ENCODE measurements around the gene CFAP70. TPM values are rescaled to one million over a fixed set of nuclear protein-coding genes. Genes with fewer than 3 reads are reported as not detected.

Gene CFAP70
- total RNA-seq, 1 experiment from 2014 or later = 0.24 TPM

DNA sequence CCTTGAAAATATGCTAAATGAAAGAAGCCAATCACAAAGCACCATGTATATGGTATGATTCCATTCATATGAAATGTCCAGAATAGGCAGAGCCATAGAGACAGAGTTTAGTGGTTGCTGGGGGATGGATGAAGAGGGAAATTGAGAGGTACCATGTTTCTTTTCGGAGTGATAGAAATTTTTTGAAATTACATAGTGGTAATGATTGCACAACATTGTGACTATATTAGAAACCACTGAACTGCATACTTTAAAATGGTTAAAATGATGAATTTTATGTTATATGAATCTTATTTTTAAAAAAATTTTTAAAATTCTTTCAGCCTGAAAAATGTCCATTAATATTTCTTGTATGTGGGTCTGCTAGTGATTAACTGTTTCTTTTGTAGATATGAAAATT lies 137.7 kb downstream of the CFAP70 start:
- DNase-seq = no peak
- no peak overlapping the region for H3K23ac ChIP-seq (ENCODE audit: insufficient read length, low read depth, low read length)
- no peak overlapping the region for H2BK5ac ChIP-seq (ENCODE audit: insufficient read length, low read length)
- H2BK120ac ChIP-seq (ENCODE audit: low read depth, low read length, poor library complexity, severe bottlenecking) = no peak overlapping the region
- no peaks in the 10 kb centered on the region for H3K79me1 ChIP-seq (ENCODE audit: insufficient read depth, low read depth, low read length, poor library complexity, severe bottlenecking)
- no peak overlapping the region for H4K5ac ChIP-seq (ENCODE audit: insufficient read length, low read depth, low read length)
- no peak overlapping the region for H3K18ac ChIP-seq (ENCODE audit: insufficient read length, low read depth, low read length)
- H2BK20ac ChIP-seq (ENCODE audit: low read depth, low read length, poor library complexity, severe bottlenecking) = no peak overlapping the region
- Mint-ChIP-seq H3K4me1 (no peaks in the 10 kb centered on the region), H3K27me3 (ENCODE audit: low read depth) (no peaks in the 10 kb centered on the region), H3K27ac (no peak overlapping the region), H3K36me3 (ENCODE audit: insufficient read depth in 1 of 3, low read depth in 3 of 3) (peaks cover 0 to 11% (median 10%) of the 10 kb centered on the region in 3 experiments; a peak in 5 of 7 replicates), H3K9me3 (no peaks in the 10 kb centered on the region), H3K4me3 (no peak overlapping the region)
- H3K4ac ChIP-seq (ENCODE audit: low read depth, low read length) = no peak overlapping the region
- no peak overlapping the region for H3T11ph ChIP-seq (ENCODE audit: low read length)
- H3K4me1 ChIP-seq (ENCODE audit: insufficient read depth, low read length) = no peaks in the 10 kb centered on the region
- H2BK15ac ChIP-seq (ENCODE audit: low read depth, low read length) = no peak overlapping the region
- H4K91ac ChIP-seq (ENCODE audit: insufficient read length, low read depth, low read length) = no peak overlapping the region
- no peaks in the 10 kb centered on the region for H3K9me3 ChIP-seq (ENCODE audit: control insufficient read depth, low read depth, low read length)
- H3K27ac ChIP-seq (ENCODE audit: insufficient read length, low read depth, low read length) = no peak overlapping the region
- H3K9ac ChIP-seq (ENCODE audit: extremely low read depth, insufficient read length, low read length) = no peak overlapping the region
- H2AFZ ChIP-seq (ENCODE audit: low read length) = no peak overlapping the region
- no CpG with 5 or more reads among the region's 1 CpG for WGBS (ENCODE audit: extremely low coverage, insufficient read length, low lambda C conversion rate)
- no peaks in the 10 kb centered on the region for H3K27me3 ChIP-seq (ENCODE audit: insufficient read depth, low read length)
- no peak overlapping the region for H3K4me2 ChIP-seq (ENCODE audit: insufficient read depth, insufficient read length, low read length)
- no peak overlapping the region for H3K56ac ChIP-seq (ENCODE audit: insufficient read length, low read depth, low read length)
- H2BK12ac ChIP-seq (ENCODE audit: insufficient read length, low read depth, low read length) = no peak overlapping the region
- no peak overlapping the region for H2AK5ac ChIP-seq (ENCODE audit: insufficient read length, low read length)
- H3K23me2 ChIP-seq (ENCODE audit: insufficient read length, low read depth, low read length, poor library complexity, severe bottlenecking) = no peaks in the 10 kb centered on the region
- H3K79me2 ChIP-seq (ENCODE audit: insufficient read depth, low read length) = no peaks in the 10 kb centered on the region; the same call in 1 of the 2 replicates
- no peak overlapping the region for H3K14ac ChIP-seq (ENCODE audit: insufficient read depth, low read length)
- no peak overlapping the region for H4K8ac ChIP-seq (replicated peaks; ENCODE audit: insufficient read length, low read depth, low read length)
- no peaks in the 10 kb centered on the region for H4K20me1 ChIP-seq (ENCODE audit: control insufficient read depth, insufficient read depth, insufficient read length)
- TF ChIP-seq, protein P1, sequence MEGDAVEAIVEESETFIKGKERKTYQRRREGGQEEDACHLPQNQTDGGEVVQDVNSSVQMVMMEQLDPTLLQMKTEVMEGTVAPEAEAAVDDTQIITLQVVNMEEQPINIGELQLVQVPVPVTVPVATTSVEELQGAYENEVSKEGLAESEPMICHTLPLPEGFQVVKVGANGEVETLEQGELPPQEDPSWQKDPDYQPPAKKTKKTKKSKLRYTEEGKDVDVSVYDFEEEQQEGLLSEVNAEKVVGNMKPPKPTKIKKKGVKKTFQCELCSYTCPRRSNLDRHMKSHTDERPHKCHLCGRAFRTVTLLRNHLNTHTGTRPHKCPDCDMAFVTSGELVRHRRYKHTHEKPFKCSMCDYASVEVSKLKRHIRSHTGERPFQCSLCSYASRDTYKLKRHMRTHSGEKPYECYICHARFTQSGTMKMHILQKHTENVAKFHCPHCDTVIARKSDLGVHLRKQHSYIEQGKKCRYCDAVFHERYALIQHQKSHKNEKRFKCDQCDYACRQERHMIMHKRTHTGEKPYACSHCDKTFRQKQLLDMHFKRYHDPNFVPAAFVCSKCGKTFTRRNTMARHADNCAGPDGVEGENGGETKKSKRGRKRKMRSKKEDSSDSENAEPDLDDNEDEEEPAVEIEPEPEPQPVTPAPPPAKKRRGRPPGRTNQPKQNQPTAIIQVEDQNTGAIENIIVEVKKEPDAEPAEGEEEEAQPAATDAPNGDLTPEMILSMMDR (conservative IDR thresholded peaks at IDR 0.05) = no peak

All from H9 (cell line).